Activated CD4-positive, alpha-beta T cell treated with anti-CD3 and anti-CD28 coated beads, Interleukin-2, amount 10 ng/mL, durations not matched to agents 24 days and 14 days (primary cell): ENCODE measurements around the gene AKR1B1. TPM values are rescaled to one million over a fixed set of nuclear protein-coding genes. Genes with fewer than 3 reads are reported as not detected.

ENCODE experiments used
- DNase-seq: peaks from one replicate; pipeline ENCODE4 v3.0.0; 2022
- H3K27ac Mint-ChIP-seq: one replicate; pipeline ENCODE4 v1.8.0; 2022; ENCODE audit warnings: mild to moderate bottlenecking, mixed read lengths
- H3K27me3 Mint-ChIP-seq: one replicate; pipeline ENCODE4 v1.8.0; 2022; ENCODE audit warnings: mixed read lengths
- H3K36me3 Mint-ChIP-seq: one replicate; pipeline ENCODE4 v1.8.0; 2022; ENCODE audit warnings: low read depth, mild to moderate bottlenecking, mixed read lengths
- H3K4me1 Mint-ChIP-seq: one replicate; pipeline ENCODE4 v1.8.0; 2021; ENCODE audit warnings: mixed read lengths
- H3K4me3 Mint-ChIP-seq: one replicate; pipeline ENCODE4 v1.8.0; 2022; ENCODE audit warnings: mild to moderate bottlenecking, moderate library complexity, mixed read lengths
- H3K9me3 Mint-ChIP-seq: one replicate; pipeline ENCODE4 v1.8.0; 2021; ENCODE audit warnings: mixed read lengths
- intact Hi-C: fragments of 100-400 bp; cut with micrococcal nuclease; formaldehyde crosslinking; loops from one replicate; pipeline ENCODE4 v1.15.1; 2023
- total RNA-seq: library from RNA; stranded (reverse); gene quantifications from 2 replicates; pipeline ENCODE4 v1.2.3, GENCODE V29; 2022

AKR1B1 gene
- total RNA-seq, 1 donor from 2014 or later = 107 TPM

- H3K4me3 Mint-ChIP-seq = no peak overlapping the region
Observed at GRCh38 chr7:134406431-134406830, 52.5 kb downstream of the AKR1B1 start.

GRCh38 chr7:134405299-134405698 lies 53.6 kb downstream of the AKR1B1 start:
- H3K27me3 Mint-ChIP-seq = peaks cover 6% of the 10 kb centered on the region
- H3K36me3 Mint-ChIP-seq = no peaks in the 10 kb centered on the region

More at GRCh38 chr7:134406431-134406830, 52.5 kb downstream of the AKR1B1 start:
- intact Hi-C loops = no loop called here
- Mint-ChIP-seq H3K27me3 (peaks cover 6% of the 10 kb centered on the region), H3K4me1 (no peaks in the 10 kb centered on the region), H3K36me3 (no peaks in the 10 kb centered on the region), H3K9me3 (no peaks in the 10 kb centered on the region), H3K27ac (no peak overlapping the region)
- DNase-seq = no peak

GRCh38 chr7:134403062-134403461 lies 55.8 kb downstream of the AKR1B1 start:
- intact Hi-C loops = no loop called here
- Mint-ChIP-seq H3K4me1 (no peaks in the 10 kb centered on the region), H3K27me3 (peaks cover 6% of the 10 kb centered on the region), H3K4me3 (no peak overlapping the region), H3K9me3 (no peaks in the 10 kb centered on the region), H3K27ac (no peak overlapping the region), H3K36me3 (no peaks in the 10 kb centered on the region)
- DNase-seq = no peak

More at GRCh38 chr7:134405299-134405698, 53.6 kb downstream of the AKR1B1 start:
- no peaks in the 10 kb centered on the region for H3K4me1 Mint-ChIP-seq
- H3K9me3 Mint-ChIP-seq = no peaks in the 10 kb centered on the region
- intact Hi-C loops = no loop called here
- DNase-seq = no peak
- no peak overlapping the region for H3K27ac Mint-ChIP-seq
- H3K4me3 Mint-ChIP-seq = no peak overlapping the region

GRCh38 chr7:134400859-134401258 lies 58.0 kb downstream of the AKR1B1 start:
- intact Hi-C loops = no loop called here
- H3K4me3 Mint-ChIP-seq = no peak overlapping the region
- H3K27ac Mint-ChIP-seq = no peak overlapping the region
- no peaks in the 10 kb centered on the region for H3K4me1 Mint-ChIP-seq
- DNase-seq = no peak
- H3K27me3 Mint-ChIP-seq = peaks cover 5% of the 10 kb centered on the region
- H3K9me3 Mint-ChIP-seq = no peaks in the 10 kb centered on the region
- no peaks in the 10 kb centered on the region for H3K36me3 Mint-ChIP-seq

GRCh38 chr7:134396031-134396430 lies 62.9 kb downstream of the AKR1B1 start:
- Mint-ChIP-seq H3K4me1 (no peaks in the 10 kb centered on the region), H3K27ac (no peak overlapping the region), H3K36me3 (no peaks in the 10 kb centered on the region), H3K4me3 (no peak overlapping the region), H3K9me3 (no peaks in the 10 kb centered on the region), H3K27me3 (peaks cover 2% of the 10 kb centered on the region)
- DNase-seq = no peak
- intact Hi-C loops = no loop called here

- no peak overlapping the region for H3K4me3 Mint-ChIP-seq
- H3K4me1 Mint-ChIP-seq = no peaks in the 10 kb centered on the region
- no peak for DNase-seq
- H3K36me3 Mint-ChIP-seq = no peaks in the 10 kb centered on the region
- peaks cover 2% of the 10 kb centered on the region for H3K27me3 Mint-ChIP-seq
- no peaks in the 10 kb centered on the region for H3K9me3 Mint-ChIP-seq
- H3K27ac Mint-ChIP-seq = no peak overlapping the region
- intact Hi-C loops = no loop called here
Observed at GRCh38 chr7:134395604-134396003, 63.3 kb downstream of the AKR1B1 start.

GRCh38 chr7:134394056-134394455 lies 64.8 kb downstream of the AKR1B1 start:
- H3K27me3 Mint-ChIP-seq = peaks cover 2% of the 10 kb centered on the region
- no peaks in the 10 kb centered on the region for H3K4me1 Mint-ChIP-seq
- no peaks in the 10 kb centered on the region for H3K9me3 Mint-ChIP-seq
- intact Hi-C loops = no loop called here
- no peaks in the 10 kb centered on the region for H3K36me3 Mint-ChIP-seq
- no peak for DNase-seq
- H3K4me3 Mint-ChIP-seq = no peak overlapping the region
- H3K27ac Mint-ChIP-seq = no peak overlapping the region

Other genes starting within 250 kb of the AKR1B1 start
- 23.0 and 27.6 TPM in 2 replicates for gene SLC35B4, start 142.2 kb downstream of the AKR1B1 start, total RNA-seq
- gene AKR1B10, start 68.5 kb upstream of the AKR1B1 start, total RNA-seq = not detected in 2 replicates
- not detected in 2 replicates for gene AKR1B15, start 90.0 kb upstream of the AKR1B1 start, total RNA-seq
- gene BPGM, start 187.8 kb upstream of the AKR1B1 start, total RNA-seq = 22.3 and 22.6 TPM in 2 replicates